Tibial nerve (tissue), 4 donors: ENCODE data around the gene SPNS3. TPM values are rescaled to one million over a fixed set of nuclear protein-coding genes. Genes with fewer than 3 reads are reported as not detected.

Source experiments
- DNase-seq, 2 donors: peaks; one replicate each; pipeline ENCODE4 v3.0.0-alpha.2; 2019; ENCODE audit warnings: low spot score in 2 of 2
- H3K27ac ChIP-seq, 4 donors: fragments of 200-600 bp; sonication (generic) in 3 of 4; one replicate each; pipeline ENCODE4 v1.5.1; 2017 to 2019; ENCODE audit warnings: mild to moderate bottlenecking in 1 of 4
- H3K27me3 ChIP-seq, 2 donors: fragments of 200-600 bp; sonication (generic) in 1 of 2; one replicate each; pipeline versions ENCODE4 v1.5.1 to v1.6.0; 2017 to 2019
- H3K36me3 ChIP-seq, 3 donors: fragments of 200-600 bp; sonication (generic); one replicate each; pipeline ENCODE4 v1.5.1; 2018 to 2019
- H3K4me1 ChIP-seq, 4 donors: fragments of 200-600 bp; sonication (generic) in 3 of 4; one replicate each; pipeline ENCODE4 v1.5.1; 2017 to 2019
- H3K4me3 ChIP-seq, 4 donors: fragments of 200-600 bp; sonication (generic) in 3 of 4; one replicate each; pipeline ENCODE4 v1.5.1; 2017 to 2019; ENCODE audit warnings: mild to moderate bottlenecking in 1 of 4, moderate library complexity in 1 of 4
- H3K9me3 ChIP-seq, 4 donors: fragments of 200-600 bp; sonication (generic) in 3 of 4; one replicate each; pipeline ENCODE4 v1.5.1; 2017 to 2019
- CTCF ChIP-seq, 5 experiments: fragments of 200-600 bp in 3 of 5; fragments of 450-650 bp in 2 of 5; sonication (generic) in 3 of 5; IDR thresholded peaks; one replicate each; pipeline ENCODE4 v1.5.1; 2016 to 2019; ENCODE audit warnings: antibody characterized with exemption in 5 of 5, mild to moderate bottlenecking in 3 of 5, moderate library complexity in 2 of 5
- EP300 ChIP-seq, 2 donors: sonication (generic); formaldehyde crosslinking; IDR thresholded peaks; one replicate each; pipeline ENCODE4 v1.6.1; 2017; ENCODE audit warnings: antibody characterized with exemption in 2 of 2, mild to moderate bottlenecking in 1 of 2
- POLR2A ChIP-seq, 2 donors: fragments of 450-650 bp; IDR thresholded peaks; one replicate each; pipeline ENCODE4 v1.6.1; 2017; ENCODE audit warnings: antibody characterized with exemption in 2 of 2, mild to moderate bottlenecking in 2 of 2, moderate library complexity in 2 of 2
- WGBS, 2 donors: methylation state at CpG; one replicate each; pipeline ENCODE4 v1.1.5; 2018; 5-methylcytosine and 5-hydroxymethylcytosine counted together
- total RNA-seq, 4 donors: library from RNA; depleted of rRNA; stranded (reverse); fragments of >200 nt; gene quantifications; one replicate each; pipeline ENCODE4 v1.1.0, GENCODE V29; 2016

Gene SPNS3
- total RNA-seq, 4 donors from 2014 or later = 0.44 TPM; not detected in 3

- Histone ChIP-seq H3K9me3 (peaks cover 0 to 6% (median 0%) of the 10 kb centered on the region in 4 donors), H3K4me3 (no peak overlapping the region), H3K4me1 (no peaks in the 10 kb centered on the region), H3K27me3 (no peaks in the 10 kb centered on the region), H3K27ac (no peak overlapping the region), H3K36me3 (no peaks in the 10 kb centered on the region)
- WGBS, 2 donors = 74 to 85% methylated on average over 10 of the region's 10 CpGs
- DNase-seq = no peak
- TF ChIP-seq CTCF (IDR thresholded peaks at IDR 0.05) (no peak), POLR2A (IDR thresholded peaks at IDR 0.05) (no peak), EP300 (IDR thresholded peaks at IDR 0.05) (no peak)
These were observed 7.1 kb upstream of the SPNS3 start for GRCh38 chr17:4426499-4427208.

- no peaks in the 10 kb centered on the region for H3K27me3 ChIP-seq
- H3K36me3 ChIP-seq = no peaks in the 10 kb centered on the region
- peaks cover 0 to 4% (median 0%) of the 10 kb centered on the region in 4 donors for H3K9me3 ChIP-seq
- no peak overlapping the region for H3K4me3 ChIP-seq
- 68 to 78% methylated on average over 11 of the region's 11 CpGs for WGBS, 2 donors
- H3K27ac ChIP-seq = no peak overlapping the region
- no peaks in the 10 kb centered on the region for H3K4me1 ChIP-seq
- DNase-seq = no peak
- no peak for TF ChIP-seq POLR2A (IDR thresholded peaks at IDR 0.05)
- TF ChIP-seq EP300 (IDR thresholded peaks at IDR 0.05) = no peak
- no peak for TF ChIP-seq CTCF (IDR thresholded peaks at IDR 0.05)
These were observed 6.2 kb upstream of the SPNS3 start for GRCh38 chr17:4427505-4427904.

- no peak for TF ChIP-seq POLR2A (IDR thresholded peaks at IDR 0.05)
- TF ChIP-seq CTCF (IDR thresholded peaks at IDR 0.05) = no peak
- no peak for TF ChIP-seq EP300 (IDR thresholded peaks at IDR 0.05)
- Histone ChIP-seq H3K4me3 (no peak overlapping the region), H3K4me1 (peaks cover 0 to 12% (median 0%) of the 10 kb centered on the region in 4 donors), H3K27me3 (no peaks in the 10 kb centered on the region), H3K36me3 (no peaks in the 10 kb centered on the region), H3K27ac (no peak overlapping the region), H3K9me3 (no peaks in the 10 kb centered on the region)
- no peak for DNase-seq
- WGBS, 2 donors = 76 to 88% methylated on average over 4 of the region's 4 CpGs
These were observed 2.6 kb downstream of the SPNS3 start for GRCh38 chr17:4436381-4436780.

- H3K4me3 ChIP-seq = no peak overlapping the region
- no peak for TF ChIP-seq POLR2A (IDR thresholded peaks at IDR 0.05)
These were observed 3.1 kb downstream of the SPNS3 start for GRCh38 chr17:4436846-4437245.

GRCh38 chr17:4438162-4438944 is 4.6 kb downstream of the SPNS3 start:
- peaks cover 0 to 16% (median 0%) of the 10 kb centered on the region in 4 donors for H3K4me1 ChIP-seq
- no peaks in the 10 kb centered on the region for H3K36me3 ChIP-seq
- TF ChIP-seq CTCF (IDR thresholded peaks at IDR 0.05) = no peak
- TF ChIP-seq EP300 (IDR thresholded peaks at IDR 0.05) = no peak
- no peak for DNase-seq
- no peaks in the 10 kb centered on the region for H3K27me3 ChIP-seq
- H3K9me3 ChIP-seq = no peaks in the 10 kb centered on the region
- no peak overlapping the region for H3K4me3 ChIP-seq
- H3K27ac ChIP-seq = no peak overlapping the region
- 87 to 92% methylated on average over 9 to 17 of the region's 17 CpGs for WGBS, 2 donors

More at GRCh38 chr17:4436846-4437245, 3.1 kb downstream of the SPNS3 start:
- no peak for DNase-seq
- H3K27me3 ChIP-seq = no peaks in the 10 kb centered on the region
- H3K9me3 ChIP-seq = no peaks in the 10 kb centered on the region
- no peak overlapping the region for H3K27ac ChIP-seq
- H3K36me3 ChIP-seq = no peaks in the 10 kb centered on the region
- H3K4me1 ChIP-seq = peaks cover 0 to 12% (median 0%) of the 10 kb centered on the region in 4 donors
- 72 to 85% methylated on average over 7 of the region's 7 CpGs for WGBS, 2 donors
